Measurements from ENCODE around the gene MORC2.

The MORC2 gene

DNA sequence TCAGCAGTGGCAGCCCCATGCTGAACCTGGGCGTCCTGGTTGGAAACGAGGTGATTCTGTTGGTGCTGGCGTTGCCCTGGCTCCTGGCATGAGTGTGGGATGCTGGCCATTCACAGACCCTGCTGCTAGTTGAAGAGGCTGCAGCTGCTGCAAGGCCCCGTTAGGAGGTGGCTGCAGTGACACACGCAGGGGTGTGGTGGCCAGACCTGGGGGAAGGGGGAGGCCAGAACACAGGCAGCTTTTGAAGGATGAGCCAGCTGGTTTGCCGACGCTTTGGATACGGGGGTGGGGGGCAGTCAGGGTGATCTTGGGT, 77.2 kb downstream of the MORC2 start:
- no peak overlapping the region for H3K4me3 ChIP-seq (ENCODE audit: low read depth, low read length)
- no peak for DNase-seq (ENCODE audit: low read depth)
- TF ChIP-seq, protein P1, sequence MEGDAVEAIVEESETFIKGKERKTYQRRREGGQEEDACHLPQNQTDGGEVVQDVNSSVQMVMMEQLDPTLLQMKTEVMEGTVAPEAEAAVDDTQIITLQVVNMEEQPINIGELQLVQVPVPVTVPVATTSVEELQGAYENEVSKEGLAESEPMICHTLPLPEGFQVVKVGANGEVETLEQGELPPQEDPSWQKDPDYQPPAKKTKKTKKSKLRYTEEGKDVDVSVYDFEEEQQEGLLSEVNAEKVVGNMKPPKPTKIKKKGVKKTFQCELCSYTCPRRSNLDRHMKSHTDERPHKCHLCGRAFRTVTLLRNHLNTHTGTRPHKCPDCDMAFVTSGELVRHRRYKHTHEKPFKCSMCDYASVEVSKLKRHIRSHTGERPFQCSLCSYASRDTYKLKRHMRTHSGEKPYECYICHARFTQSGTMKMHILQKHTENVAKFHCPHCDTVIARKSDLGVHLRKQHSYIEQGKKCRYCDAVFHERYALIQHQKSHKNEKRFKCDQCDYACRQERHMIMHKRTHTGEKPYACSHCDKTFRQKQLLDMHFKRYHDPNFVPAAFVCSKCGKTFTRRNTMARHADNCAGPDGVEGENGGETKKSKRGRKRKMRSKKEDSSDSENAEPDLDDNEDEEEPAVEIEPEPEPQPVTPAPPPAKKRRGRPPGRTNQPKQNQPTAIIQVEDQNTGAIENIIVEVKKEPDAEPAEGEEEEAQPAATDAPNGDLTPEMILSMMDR (IDR thresholded peaks at IDR 0.05; ENCODE audit: insufficient read depth, low read depth, low read length, missing control alignments) = no peak

DNA sequence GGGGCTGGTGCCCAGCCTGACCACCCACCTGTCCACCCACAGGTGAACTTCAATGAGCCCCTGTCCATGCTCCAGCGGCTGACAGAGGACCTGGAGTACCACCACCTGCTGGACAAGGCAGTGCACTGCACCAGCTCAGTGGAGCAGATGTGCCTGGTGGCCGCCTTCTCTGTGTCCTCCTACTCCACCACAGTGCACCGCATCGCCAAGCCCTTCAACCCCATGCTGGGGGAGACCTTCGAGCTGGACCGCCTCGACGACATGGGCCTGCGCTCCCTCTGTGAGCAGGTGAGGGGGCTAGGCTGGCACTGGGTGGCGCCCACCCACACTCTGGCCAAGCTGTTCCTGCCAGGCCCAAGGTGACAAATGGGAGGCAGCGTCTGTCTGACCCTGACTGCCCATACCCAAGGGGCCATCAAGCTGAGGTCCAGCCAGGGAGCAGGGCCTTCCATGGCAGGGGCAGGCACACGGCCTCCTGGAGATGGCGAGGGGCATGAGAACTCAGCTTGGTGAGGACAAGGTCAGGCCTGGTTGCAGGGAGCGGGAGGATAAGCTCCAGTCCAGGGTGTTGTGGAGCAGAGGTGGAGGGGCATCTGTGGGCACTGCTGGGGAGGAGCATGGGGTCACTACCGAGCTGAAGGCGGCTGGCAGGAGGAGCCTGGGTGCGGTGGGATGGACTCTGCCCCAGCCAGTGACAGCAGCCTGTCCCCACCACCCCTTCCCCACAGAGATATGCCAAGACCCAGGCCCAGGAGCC, 77.7 kb downstream of the MORC2 start:
- DNase-seq (ENCODE audit: low read depth) = peak; percentile 49
- no peak overlapping the region for H3K4me3 ChIP-seq (ENCODE audit: low read depth, low read length)
- TF ChIP-seq, protein P1 (IDR thresholded peaks at IDR 0.05; ENCODE audit: insufficient read depth, low read depth, low read length, missing control alignments) = peak; percentile 90

DNA sequence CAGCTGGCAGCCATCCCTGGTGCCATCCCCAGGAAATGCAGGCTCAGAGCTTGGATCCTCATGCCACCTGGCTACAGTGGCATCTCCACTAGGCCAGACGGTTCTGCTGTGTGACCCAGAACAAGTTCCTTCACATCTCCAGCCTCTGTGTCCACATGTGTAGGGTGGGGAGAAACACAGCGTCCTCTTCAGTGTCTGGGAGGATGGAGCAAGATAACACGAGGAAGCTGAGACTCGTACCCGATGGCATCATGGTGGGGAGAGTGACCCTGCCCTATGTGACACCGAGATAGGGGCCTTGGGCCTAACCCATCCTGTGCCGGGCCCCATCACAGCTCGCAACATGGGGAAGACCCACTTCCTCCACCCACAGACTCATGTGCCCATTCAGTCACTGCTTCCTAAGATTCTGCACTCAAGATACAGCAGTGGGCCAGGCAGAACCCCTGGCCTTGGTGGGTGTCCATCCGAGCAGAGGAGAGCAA, 78.5 kb downstream of the MORC2 start:
- TF ChIP-seq, protein P1 (IDR thresholded peaks at IDR 0.05; ENCODE audit: insufficient read depth, low read depth, low read length, missing control alignments) = no peak
- no peak for DNase-seq (ENCODE audit: low read depth)
- no peak overlapping the region for H3K4me3 ChIP-seq (ENCODE audit: low read depth, low read length)

DNA sequence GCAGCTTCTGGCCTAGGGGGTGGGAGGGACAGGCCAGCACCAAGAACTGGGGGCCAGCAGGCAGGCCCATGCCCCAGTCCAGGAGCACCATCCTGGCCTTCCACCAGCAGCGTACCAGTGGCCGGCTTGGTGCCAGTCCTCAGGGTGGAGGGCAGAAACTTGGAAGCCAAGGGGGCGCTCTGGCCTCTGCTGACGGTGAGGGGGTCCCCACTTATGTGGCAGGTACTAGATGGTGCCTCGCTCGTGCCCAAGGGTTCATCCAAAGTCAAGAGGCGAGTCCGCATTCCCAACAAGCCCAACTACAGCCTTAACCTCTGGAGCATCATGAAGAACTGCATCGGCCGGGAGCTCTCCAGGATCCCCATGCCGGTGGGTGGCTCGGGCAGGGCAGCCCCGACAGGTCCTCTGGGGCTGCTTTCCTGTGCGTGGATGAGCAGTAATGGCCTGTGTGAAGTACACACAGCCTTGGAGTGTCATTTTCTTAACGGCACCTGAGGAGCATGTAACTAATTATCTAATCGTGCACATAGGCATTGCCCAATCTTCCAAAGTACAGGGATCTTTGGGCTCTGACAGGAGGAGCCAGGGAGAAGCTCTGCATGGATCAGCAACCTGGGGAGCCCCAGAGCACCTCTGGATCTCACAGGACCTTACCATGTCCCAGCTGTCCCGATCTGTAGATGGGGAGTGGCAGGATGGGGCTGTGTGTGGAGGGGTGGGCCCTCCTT, 79.1 kb downstream of the MORC2 start:
- no peak overlapping the region for H3K4me3 ChIP-seq (ENCODE audit: low read depth, low read length)
- TF ChIP-seq, protein P1 (IDR thresholded peaks at IDR 0.05; ENCODE audit: insufficient read depth, low read depth, low read length, missing control alignments) = no peak
- no peak for DNase-seq (ENCODE audit: low read depth)

DNA sequence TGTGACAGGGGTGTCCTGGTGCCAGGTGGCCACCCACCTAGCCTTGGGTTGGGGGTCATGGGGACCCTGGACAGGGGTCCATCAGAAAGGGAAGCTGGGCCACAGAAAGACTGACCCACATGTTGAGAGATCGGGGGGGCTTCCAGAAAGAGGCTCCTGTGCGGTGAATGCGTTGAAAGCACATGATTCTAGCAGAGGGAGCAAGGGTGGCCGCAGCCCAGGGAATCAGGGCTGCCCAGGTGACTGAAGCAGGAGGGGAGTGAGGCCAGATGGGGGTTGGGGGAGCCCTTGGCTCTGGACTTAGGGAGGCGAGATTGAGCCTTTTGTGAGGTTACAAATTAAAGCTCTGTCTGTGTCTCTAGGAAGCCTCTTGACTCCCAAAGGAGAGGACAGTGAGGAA, 80.7 kb downstream of the MORC2 start:
- TF ChIP-seq, protein P1 (IDR thresholded peaks at IDR 0.05; ENCODE audit: insufficient read depth, low read depth, low read length, missing control alignments) = no peak
- H3K4me3 ChIP-seq (ENCODE audit: low read depth, low read length) = no peak overlapping the region
- DNase-seq (ENCODE audit: low read depth) = no peak

DNA sequence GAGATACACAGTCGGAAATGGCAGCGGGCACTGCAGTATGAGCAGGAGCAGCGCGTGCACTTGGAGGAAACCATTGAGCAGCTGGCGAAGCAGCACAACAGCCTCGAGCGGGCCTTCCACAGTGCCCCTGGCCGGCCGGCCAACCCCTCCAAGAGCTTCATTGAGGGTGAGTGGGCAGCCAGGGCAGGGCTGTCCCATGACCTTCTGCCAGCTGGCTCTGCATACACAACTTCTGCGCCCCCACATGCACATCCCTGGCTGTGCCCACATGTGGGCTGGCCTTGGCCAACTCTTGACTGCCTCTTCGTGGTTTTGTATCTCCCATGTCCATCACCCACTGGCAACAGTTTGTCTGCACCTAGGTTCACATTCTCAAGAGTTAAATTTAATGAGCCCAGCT, 81.1 kb downstream of the MORC2 start:
- DNase-seq (ENCODE audit: low read depth) = no peak
- no peak overlapping the region for H3K4me3 ChIP-seq (ENCODE audit: low read depth, low read length)
- TF ChIP-seq, protein P1 (IDR thresholded peaks at IDR 0.05; ENCODE audit: insufficient read depth, low read depth, low read length, missing control alignments) = no peak
